Measurements from ENCODE around the gene GAS2L1.

Gene GAS2L1

DNA sequence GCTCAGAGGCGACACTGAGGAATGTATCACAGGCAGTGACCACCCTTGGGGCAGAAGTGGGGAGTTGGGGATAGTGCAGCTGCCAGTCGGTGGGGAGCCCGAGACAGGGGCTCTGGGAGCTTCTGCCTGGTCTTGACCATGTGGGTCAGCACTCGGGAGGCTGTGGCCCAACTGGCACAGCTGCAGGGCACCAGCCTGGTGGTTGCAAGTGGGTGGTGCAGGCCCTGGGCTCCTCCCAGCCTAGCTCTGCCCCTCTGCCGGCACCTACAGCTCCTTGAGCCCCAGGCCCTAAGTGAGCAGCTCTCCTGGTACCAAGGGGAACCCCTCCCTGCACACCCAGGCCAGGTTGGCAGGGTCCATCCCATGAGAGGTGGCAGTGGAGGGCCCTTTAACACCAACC is 21.6 kb downstream of the GAS2L1 start:
- no peak for DNase-seq (ENCODE audit: low read depth)

DNA sequence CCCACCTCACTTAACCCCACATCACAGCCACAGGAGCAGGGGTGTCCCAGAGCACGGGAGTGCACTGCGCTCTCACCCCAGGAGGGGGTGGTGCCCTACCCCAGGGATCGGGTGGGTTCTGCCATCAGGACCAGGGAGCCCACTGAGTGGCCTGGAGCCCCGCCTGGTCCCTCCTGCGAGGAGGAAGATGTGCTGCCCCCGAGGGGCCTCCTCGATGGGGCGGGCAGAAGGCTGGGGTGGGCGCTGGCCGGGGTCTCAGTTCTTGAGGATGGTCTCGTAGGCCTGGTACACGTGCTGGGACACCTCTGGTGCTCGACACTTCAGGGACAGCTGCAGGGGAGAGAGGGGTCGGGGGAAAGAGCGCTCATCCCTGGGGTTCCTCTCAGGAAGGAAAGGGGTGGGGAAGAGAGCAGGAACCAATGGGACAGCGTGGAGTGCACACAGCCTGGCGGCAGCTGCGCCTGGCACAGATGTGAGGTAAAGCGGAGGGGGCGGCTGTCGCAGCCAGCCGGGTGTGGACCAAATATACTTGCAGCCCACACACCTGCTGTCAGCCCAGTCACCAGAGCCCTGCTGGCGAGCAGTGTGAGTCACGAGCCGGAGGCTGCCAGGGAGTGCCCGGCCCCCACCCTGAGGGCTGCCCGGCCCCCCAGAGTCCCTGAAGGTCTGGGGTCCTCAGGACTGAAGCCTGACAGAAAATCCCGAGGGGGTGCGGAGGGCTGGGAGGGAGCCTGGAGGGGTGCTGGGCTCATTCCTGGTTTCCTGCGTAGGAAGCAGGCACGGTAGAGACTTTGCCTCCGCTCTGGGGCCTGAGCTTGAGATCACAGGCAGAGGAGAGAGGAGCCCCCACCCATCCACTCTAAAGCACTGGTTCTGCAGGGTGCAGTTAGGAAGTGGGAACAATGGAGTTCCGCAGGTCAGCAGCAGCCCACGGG is 22.4 kb downstream of the GAS2L1 start:
- DNase-seq (ENCODE audit: low read depth): no peak

DNA sequence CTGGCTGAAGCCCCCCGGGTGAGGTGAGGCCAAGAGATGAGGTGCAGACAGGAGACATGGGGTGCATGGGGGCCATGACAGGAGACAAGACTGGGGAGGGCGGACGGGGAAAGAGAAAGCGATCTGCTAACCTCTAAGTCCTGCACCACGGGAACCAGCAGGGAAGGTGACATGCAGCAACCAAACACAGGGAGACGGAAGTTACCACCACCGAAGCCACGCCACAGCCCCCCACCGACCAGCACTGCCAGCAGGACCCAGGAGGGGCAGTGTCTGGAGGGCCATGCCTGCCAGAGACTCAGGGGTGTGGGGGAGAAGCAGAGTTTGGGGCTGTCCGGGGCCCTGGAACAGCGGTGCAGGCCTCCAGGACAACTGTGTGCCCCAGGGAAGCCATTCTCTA is 23.1 kb downstream of the GAS2L1 start:
- DNase-seq (ENCODE audit: low read depth): no peak

DNA sequence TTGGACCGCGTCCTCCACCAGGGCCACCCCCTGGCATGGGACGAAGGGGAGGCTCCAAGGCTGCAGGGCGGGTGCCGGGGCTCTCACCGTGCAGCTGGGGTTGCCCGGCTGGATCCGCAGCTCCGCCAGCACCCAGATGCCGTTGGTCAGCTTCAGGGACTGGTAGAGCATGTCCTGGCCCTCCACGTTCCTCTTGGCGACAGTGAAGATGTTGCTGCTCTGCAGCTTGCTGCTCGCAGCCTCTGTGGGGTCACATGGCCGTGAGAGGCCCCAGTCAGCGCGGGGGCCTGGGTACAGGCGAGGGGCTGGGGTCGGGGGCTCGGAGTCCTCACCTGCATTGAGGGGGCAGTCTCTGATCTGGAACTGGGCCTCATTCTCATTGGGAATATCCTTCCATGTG is 23.8 kb downstream of the GAS2L1 start:
- no peak for DNase-seq (ENCODE audit: low read depth)

DNA sequence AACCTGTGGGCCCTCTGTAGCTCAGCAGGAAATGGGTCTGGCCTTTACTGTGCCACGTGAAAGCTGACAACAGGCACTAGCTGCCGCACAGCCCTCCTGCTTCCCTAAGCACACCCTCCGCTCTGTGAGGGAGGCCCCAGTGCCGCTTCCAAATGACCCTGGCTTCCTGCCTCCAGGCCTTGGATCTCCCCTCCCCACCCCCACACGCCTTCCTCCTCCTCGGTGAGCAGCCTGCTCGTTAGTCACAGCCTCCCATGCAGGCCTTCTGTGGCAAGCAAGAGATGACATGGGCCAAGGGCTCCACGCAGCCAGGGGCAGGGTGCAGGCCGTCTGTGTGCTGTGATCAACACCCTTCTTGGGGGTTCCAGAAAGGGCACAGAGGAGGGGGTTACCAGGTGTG is 24.3 kb downstream of the GAS2L1 start:
- no peak for DNase-seq (ENCODE audit: low read depth)

DNA sequence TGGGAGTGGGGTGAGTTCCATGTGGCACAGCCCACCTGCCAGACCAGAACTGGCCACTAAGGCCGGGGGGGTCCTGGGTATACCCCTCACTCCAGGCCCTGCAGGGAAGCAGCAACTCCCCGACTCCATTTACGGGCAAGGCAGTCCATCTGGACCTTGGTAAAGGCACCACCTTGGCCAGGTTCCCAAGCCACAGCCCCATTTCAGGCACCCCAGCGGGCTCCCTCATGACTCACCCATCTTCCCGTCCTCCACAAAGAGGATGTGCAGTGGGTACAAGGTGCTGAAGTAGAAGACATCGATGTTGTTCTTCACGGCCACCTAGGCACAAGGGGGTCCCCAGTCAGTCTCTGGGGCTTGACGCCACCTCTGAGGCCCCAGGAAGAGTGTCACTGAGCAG is 24.8 kb downstream of the GAS2L1 start:
- DNase-seq (ENCODE audit: low read depth): no peak

DNA sequence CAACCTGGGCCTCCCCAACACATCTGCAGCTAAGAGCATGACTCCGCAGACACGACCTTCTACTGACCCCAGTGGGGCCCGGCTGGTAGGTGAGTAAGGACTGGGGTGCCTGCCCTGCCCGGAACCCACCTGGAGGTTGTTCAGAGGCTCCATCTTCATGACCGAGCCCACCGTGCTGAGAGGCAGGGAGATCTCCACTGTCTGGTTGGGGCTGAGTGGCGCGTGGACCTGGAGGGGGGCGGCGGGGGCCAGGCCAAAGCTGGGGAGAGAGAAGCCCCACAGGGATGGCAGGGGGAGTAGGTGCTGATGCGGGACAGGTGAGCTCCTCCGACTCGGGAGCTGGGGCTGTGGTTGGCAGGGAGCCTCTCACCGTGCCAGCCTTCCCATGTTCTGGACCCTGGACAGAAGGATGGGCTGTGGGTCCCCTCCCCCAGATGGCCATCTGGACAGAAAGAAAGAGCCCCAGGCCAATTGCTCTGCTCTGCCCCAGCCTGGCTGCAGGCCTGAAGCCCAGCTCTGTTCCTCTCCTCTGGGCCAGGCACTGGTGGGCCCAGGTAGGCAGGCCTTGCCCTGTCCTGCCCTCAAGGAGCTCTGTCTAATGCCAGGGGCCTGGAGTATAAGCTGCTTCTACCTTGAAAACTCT is 25.3 kb downstream of the GAS2L1 start:
- no peak for DNase-seq (ENCODE audit: low read depth)

DNA sequence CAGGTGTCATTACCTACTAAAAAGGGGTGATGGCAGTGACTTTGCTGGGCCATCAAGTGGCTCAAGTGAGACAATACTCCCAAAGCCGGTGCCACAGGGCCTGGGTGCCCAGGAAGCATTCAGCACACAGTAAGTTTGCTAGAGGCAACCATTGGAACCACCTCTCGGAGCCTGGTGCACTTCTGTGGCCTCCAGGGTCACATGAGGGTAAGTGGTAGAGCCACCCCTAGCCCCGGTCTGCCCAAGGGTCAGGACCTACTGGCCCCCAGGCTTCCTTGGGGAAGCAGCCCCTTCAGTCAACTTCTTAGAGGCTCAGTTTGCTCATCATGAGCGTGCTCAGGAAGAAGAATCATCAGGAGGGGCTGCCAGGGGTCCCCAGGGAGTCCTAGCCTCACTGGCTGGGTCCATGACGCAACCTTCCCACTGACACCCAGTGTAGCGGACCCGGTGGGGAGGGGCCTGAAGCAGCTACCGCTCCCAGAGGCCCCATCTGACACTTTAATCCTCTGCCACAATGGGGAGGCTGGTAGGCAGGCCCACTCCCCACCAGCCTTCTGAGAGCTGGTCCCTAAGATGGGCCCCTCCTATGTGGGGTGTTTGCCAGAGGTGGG is 26.5 kb downstream of the GAS2L1 start:
- DNase-seq (ENCODE audit: low read depth): no peak

DNA sequence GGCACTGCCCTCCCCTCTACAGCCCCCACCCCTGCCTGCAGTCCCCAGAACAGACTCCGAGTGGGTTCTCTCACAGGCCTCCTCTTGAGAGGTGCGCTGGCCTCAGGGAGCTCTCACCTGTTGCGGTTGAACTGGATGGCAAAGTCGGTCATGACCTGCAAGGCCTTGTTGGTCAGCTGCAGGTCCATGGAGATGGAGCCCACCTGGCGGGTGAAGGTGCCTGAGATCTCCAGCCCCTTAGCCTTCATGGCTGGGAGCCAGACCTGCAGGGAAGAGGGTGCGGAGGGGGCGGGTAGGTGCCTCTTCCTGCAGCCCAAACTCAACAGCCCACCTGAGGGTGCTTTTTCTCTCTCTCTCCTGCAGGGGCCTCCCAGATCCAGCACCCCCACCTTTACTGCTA is 27.7 kb downstream of the GAS2L1 start:
- DNase-seq (ENCODE audit: low read depth): no peak

DNA sequence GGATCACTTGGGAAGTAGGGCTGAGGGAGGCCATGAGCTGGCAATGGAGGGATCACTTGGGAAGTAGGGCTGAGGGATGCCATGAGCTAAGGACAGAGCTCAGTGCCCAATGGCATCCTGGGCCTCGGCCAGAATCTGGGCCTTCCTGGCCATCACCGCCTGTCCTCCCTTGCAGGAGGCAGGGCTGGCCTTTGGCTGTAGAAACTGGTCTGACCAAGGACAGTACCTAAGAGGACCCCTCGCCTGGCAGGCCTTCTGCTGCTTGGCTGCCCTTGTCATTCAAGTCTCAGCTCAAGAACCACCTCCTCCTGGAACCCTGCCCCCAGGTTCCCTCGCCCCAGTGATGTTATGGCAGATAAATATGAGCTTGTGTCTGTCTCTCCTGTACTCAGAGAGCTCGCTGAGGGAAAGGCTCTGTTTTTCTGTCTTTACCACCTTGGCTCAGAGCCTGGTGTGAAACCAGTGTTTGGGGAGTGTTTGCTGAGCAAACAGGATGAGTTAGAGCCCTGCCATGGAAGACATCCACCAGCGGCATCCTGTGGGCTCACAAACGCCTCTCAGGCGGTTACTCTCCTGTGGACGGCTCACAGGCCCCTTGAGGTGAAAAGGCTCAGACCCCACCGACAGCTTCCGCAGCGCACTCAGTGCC is 28.4 kb downstream of the GAS2L1 start:
- DNase-seq (ENCODE audit: low read depth): no peak

DNA sequence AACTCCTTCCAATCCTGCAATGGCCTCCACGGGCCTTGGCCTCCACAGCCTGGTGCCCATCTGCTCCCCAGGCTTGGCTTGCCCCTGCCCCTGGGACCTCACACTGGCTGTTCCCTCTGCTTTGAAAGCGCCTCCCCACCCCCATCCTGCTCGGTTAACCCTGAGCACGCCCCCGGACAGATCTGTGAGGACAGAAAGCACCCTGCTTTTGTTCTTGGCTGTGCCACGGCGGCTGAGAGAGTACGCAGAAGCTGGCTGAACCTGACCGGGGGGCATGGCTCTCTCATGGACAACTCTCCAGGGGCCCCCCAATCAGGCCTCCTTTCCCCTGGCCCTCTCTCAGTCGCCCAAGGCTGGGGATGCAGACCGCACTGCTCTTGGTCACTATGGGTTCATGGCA is 29.2 kb downstream of the GAS2L1 start:
- no peak for DNase-seq (ENCODE audit: low read depth)

DNA sequence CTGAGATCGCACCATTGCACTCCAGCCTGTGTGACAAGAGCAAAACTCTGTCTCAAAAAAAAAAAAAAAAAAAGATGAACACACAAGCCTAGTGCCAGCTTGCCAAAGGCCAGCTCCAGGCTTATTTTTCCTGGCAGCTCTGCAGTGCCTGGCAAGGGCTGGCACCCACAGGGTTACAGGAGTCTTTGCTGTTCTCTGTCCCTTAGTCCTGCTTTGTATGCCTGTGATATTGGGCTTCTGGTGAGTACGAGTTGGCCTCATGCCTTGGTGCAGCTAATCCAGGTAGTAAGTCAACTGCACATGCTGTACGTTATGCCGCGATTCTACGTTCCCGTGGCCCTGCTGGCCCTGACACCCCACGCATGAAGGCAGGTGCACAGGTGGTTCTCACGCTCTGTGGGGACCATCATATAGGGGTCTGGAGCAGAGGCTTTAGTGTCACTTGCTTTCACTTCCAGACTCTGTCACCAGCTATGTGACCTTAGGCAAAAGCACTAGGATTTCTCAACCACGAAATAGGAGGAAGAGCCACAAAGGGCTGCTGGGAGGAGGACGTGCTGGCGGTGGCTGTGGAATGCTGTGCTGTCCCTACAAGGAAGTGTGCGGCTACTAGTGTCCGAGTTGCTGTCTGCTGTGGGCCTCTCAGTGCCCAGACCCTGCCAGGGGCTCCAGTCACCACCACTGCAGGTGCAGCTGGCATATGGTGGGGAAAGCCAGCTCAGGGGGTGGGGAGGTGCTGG is 30.5 kb downstream of the GAS2L1 start:
- no peak for DNase-seq (ENCODE audit: low read depth)

DNA sequence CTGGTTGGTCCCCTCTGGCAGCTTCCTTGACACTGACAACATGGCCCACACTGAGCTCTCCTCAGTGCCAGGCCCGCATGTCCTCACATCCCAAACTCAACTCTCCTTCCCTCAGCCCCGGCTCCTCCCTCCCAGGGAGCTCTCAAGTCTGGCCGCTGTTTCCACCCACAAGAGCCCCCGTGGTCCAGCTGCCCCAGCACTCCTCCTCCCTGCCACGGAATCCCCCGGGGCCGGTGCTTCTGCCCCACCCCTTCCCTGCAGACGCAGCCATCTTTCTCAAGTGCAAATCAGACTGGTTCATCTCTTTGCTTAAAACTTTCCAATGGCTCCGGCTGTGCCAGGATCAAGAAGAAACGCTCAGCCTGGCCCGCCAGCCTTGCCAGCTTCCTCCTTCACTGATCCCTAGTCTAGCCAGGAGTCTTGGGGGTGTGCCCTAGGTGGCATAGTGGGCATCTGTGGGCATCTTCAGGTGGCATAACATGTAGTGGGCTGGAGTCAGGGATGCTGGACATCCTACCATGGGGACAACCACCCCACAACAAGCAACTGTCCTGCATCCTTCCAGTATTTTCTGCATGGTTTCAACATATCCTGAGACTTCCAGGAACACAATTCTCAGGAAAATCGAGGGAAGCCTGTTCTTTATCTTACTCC is 31.3 kb downstream of the GAS2L1 start:
- DNase-seq (ENCODE audit: low read depth): no peak

DNA sequence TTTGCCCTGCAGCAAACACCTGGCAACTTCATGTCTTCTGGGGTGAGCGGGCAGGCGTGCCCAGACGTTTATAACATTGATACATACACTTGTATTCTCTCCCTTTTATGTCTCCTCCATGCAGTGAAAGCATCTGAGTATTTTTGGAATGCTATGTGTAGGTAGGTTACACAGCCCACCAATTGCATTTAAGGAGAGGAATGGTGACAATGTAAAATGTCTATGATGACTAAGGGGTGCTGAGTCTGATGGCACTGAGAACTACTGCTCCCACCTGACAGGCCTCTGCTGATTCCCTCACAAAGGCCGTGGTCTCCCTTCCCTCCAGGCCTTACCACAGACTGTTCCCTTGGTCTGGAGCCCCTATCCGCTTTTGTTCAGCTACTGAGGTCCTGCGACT is 31.9 kb downstream of the GAS2L1 start:
- DNase-seq (ENCODE audit: low read depth): no peak

DNA sequence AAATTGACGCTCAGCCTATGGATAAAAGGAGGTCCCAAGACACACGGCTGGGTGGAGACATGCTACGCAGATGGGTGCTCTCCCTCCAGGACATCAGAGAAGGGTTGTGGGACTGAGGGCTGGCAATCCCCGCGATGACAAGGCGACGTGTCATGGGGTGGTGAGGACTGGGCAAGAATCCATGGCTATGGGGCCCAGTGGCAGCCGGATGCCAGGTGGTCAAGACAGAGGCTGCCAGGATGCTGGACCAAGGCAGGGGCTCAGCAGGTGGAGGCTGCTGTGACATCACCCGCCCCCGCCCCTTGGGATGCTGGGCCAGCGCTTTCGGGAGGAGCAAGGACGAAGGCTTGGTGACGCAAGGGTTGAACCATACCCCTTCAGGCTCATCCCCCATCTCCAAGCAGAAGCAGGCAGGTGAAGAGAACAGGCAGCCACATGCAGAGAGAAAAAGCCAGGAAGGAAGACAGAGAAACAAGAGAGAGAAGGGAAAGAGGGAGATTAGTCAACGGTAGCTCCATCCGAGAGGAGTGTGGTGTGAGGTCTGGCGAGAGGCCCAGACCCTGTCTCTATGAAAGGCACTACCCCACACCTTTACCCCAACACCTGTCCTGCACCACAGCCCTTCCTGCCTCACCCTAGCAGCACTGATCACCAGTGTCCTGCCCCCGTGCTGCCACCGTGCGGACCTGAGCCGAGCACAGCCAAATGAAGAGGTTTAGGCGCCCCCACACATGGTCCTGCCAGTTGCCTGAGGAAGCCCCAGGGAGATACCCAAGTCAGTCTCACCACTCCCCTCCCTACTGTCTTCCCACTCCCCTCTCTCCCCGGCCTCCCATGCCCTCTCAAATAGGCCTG is 33.2 kb downstream of the GAS2L1 start:
- DNase-seq (ENCODE audit: low read depth): no peak

DNA sequence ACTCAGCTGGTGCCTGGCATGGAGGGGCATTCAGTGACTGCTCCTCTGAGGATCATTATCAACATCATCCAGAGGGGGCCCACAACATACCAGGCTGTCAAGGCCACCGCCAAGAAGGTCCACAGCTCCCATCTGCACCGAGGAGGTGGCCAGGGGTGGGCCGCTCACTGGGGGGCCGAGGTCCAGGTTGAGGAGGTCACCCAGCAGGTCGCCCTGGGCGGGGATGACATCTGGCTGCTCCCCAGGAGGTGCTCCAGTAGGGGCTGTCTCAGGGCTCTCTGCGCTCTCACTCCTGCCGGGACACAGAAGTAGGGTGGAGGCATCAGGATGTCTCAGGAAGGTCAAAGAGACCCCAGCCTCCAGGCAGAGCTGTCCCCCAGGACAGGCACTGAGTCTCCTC is 34.1 kb downstream of the GAS2L1 start:
- no peak for DNase-seq (ENCODE audit: low read depth)

DNA sequence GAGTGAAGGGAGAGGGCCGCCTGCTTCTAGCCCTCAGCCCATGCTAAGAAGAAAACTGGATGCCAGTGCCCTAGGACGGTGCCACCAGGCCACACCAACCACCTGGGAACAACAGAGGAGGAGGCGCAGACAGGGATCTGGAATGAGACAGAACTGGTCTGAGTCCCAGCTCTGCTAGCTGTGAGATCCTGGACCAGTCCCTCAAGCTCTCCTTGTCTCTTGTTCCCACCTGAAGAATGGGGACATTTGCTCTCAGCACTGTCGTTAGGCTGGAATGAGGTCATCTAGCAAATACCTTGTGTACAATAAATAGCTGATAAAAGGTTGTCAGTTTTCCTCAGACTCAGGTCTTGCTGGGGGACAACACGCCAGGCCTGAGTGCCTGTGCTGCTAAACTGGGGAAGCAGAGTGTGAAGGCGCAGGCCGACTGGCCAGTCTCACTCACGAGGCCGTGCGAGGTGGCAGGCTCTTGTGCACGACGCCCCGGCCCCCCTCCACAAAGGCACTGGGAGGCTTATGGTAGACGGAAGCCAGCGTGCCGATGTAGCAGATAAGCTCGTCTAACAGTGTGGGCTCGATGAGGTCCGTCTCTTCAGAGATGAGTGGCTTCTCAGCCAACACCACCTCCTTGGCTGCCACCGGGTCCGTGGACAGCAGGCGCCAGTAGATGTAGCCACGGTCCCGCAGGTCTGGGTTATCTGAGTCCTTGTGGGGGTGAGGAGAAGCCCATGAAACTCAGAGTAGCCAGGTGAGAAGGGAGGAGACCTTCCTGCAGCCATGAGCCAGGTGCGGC is 34.8 kb downstream of the GAS2L1 start:
- no peak for DNase-seq (ENCODE audit: low read depth)

DNA sequence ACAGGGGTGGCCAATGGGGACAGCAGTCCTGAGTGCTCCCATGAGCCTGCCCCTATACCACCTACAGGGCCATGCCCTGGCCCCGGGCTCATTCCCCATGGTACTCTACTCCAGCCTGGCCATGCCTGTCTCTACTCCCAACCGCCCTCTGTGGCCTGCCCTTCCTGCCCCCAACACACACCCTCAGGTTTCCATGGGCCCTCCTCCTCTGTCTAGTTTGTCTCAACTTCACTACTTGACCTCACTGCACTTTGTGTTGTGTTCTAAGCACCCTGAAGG is 35.3 kb downstream of the GAS2L1 start:
- no peak for DNase-seq (ENCODE audit: low read depth)

DNA sequence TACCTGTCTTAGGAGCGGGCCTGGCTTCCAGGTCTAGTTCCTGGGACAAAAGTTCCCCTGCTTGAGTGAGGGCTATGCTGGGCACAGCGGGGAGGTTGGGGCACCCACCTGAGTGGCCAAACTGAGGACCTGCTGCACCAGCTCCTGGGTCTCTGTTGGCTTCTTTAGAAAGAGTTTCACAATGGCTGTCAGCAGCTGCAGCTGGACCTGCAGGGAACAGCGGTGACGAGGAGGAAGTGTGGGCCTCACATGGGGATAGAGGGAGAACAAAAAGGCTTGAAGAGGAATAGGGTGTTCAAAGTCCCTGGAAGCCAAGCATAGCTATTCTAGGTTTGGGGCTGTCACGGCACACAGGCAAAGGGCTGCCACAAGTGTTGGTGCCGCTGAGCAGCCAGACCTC is 35.7 kb downstream of the GAS2L1 start:
- no peak for DNase-seq (ENCODE audit: low read depth)

Data from stimulated activated CD8-positive, alpha-beta memory T cell treated with anti-CD3 and anti-CD28 coated beads, Interleukin-12 subunit alpha, Interleukin-12 subunit beta, amount 100 ng/mL, for 1 hour (primary cell).